HG03196 (cell line): ENCODE data around the gene ADM.
"Not testable (repeated sequence)": the region's sequence is repeated elsewhere in the genome, so short reads cannot be mapped to it uniquely, and the experiment has no call there.

Experiments used
- ATAC-seq: cut with Tn5 transposase; IDR thresholded peaks from one replicate; pipeline ENCODE4 v1.9.1; 2021; ENCODE audit not compliant: unreplicated experiment

ADM gene

GRCh38 chr11:10304495-10305261 is at the start of gene ADM:
TSS of gene ADM (plus strand) at chr11:10305073. CDS start at chr11:10305701, 628 bp downstream.
- no peak for ATAC-seq

- no peak for ATAC-seq
Measured at GRCh38 chr11:10255388-10256125, 49.3 kb upstream of the ADM start.

GRCh38 chr11:10257478-10257877 is 47.4 kb upstream of the ADM start:
- no peak for ATAC-seq

GRCh38 chr11:10261821-10262220 is 43.1 kb upstream of the ADM start:
- ATAC-seq, result no peak

GRCh38 chr11:10263929-10264328 is 40.9 kb upstream of the ADM start:
- no peak for ATAC-seq

GRCh38 chr11:10264716-10265115 is 40.2 kb upstream of the ADM start:
- ATAC-seq, result not testable (repeated sequence)

GRCh38 chr11:10265936-10266335 is 38.9 kb upstream of the ADM start:
- no peak for ATAC-seq

GRCh38 chr11:10267821-10268220 is 37.1 kb upstream of the ADM start:
- no peak for ATAC-seq

- no peak for ATAC-seq
Measured at GRCh38 chr11:10268746-10269488, 36.0 kb upstream of the ADM start.

- ATAC-seq, result no peak
Measured at GRCh38 chr11:10272132-10272531, 32.7 kb upstream of the ADM start.

- ATAC-seq, result no peak
Measured at GRCh38 chr11:10273738-10274137, 31.1 kb upstream of the ADM start.

GRCh38 chr11:10274726-10275125 is 30.1 kb upstream of the ADM start:
- ATAC-seq, result no peak

- ATAC-seq, result no peak
Measured at GRCh38 chr11:10275714-10276113, 29.2 kb upstream of the ADM start.

- ATAC-seq, result no peak
Measured at GRCh38 chr11:10282117-10282516, 22.8 kb upstream of the ADM start.

GRCh38 chr11:10283991-10284390 is 20.9 kb upstream of the ADM start:
- ATAC-seq, result no peak

- ATAC-seq, result no peak
Measured at GRCh38 chr11:10285148-10285802, 19.6 kb upstream of the ADM start.

GRCh38 chr11:10287140-10287539 is 17.7 kb upstream of the ADM start:
- no peak for ATAC-seq

- no peak for ATAC-seq
Measured at GRCh38 chr11:10287766-10288715, 16.8 kb upstream of the ADM start.

- ATAC-seq, result no peak
Measured at GRCh38 chr11:10288881-10289764, 15.8 kb upstream of the ADM start.
